ENCODE data around the gene PHF11.

PHF11 gene

DNA sequence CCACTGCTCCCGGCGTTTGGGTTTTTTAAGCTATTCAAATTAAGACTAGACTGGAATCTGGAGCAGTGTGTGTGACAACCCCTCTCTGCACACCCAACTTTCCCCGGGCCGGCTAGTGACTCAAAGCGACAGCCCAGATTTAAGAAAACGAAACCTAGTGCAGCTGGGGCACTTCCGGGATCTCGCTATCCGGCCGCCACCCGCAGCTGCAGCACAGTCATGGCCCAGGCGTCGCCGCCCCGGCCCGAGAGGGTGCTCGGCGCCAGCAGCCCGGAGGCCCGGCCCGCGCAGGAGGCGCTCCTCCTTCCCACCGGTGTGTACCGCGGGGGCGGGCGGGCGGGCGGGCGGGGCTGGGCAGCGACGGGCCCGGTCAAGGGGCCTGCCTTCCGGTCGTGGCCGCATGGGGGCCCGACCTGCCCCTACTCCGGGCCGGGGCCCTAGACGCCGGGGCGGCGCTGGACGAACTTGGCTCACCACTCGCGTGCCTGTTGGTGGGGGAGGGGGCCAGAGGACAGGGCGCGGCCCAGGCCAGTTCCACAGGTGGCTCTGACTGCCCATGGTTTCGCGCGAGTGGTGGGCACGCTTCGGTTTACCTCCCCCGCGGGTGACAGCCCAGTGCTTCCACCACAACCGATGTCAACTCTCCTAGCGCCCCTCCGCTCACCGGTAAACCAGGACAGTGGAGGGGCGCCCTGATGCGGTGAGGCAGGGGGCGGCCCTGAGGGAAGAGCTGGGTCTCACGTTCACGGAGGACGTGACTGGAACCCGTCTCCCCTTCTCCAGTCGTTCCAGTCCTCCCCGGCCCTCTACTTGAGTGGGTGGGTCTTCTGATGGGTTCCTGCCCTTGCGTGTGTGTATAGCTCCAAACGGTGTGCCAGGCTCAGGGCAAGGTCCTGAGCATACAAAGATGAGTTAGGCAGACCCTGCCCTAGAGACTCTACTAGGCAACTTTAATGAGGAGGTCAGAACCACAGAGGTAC lies at the start of gene PHF11:
TSS of gene PHF11 (plus strand) at position 171 of the 980 bp plus-strand sequence. CDS start at position 220, 49 bp downstream.
- peak; percentile 87 to 88 for DNase-seq

DNA sequence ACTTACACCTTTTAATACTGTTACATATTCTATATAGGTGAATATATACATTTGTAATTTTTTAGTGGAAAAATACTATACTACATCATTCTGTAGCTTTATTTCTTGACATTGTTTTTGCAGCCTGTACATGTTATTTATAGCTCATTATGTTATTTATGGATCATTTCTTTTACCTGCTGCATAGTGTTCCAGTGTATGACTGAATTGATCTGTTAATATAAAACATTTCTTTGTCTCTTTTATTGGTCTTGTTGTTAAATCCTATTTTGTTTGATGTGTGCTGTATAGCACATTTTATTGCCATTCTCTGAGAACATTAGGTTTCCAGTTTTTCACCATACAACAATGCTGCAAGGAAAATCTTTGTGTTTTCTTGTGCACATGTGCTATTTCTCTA lies 49.3 kb upstream of the PHF11 start:
- DNase-seq, result no peak

DNA sequence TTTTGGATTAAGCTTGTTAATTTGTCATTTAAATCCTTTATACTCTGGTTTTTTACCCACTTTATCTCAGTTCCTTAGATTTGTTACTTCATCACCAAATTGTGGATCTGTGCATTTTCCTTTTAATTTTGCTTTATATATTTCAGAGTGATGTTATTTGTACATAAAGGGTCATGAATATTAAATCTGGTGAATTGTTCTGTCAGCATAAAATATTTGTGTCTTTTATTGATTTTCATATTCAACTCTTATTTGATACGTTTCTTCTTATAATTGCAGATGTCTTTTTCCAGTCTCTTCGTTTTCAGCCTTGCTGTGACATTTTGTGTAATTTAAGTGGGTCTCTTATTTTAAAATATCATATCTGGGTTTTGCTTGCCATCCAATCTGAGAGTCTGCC lies 47.0 kb upstream of the PHF11 start:
- DNase-seq, result no peak

DNA sequence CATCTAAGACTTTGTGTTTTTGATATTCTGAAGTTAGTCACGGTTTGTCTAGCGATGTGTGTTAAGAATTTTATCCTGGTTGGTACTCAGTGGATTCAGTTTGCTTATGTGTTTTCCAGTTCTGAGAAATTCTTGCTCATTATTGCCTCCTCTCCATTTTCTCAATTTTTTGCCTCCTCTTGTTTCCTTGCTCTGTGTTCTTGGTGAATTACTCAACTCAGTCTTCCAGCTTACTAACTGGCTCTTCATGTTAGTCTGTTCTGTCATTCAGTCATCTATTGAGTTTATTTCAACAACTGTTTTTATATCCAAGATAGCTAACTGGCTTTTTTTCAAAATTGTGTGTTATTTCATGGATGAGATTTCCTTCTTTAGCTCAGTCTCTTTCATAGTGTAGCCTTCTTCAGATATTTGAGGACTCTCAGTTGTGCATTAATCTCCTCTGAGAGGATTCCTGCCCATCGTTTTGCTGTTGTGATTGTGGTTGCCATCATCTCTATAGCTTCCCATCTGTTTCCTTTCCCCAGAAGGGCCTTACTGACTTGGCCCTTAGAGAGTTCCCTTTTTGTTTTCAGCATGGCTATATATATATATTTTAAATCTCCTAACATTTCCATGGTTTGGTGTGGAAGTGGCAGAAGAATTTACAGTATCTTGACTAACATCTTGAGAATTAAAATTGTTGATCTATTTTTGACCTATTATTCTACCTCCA lies 45.5 kb upstream of the PHF11 start:
- DNase-seq, result no peak

DNA sequence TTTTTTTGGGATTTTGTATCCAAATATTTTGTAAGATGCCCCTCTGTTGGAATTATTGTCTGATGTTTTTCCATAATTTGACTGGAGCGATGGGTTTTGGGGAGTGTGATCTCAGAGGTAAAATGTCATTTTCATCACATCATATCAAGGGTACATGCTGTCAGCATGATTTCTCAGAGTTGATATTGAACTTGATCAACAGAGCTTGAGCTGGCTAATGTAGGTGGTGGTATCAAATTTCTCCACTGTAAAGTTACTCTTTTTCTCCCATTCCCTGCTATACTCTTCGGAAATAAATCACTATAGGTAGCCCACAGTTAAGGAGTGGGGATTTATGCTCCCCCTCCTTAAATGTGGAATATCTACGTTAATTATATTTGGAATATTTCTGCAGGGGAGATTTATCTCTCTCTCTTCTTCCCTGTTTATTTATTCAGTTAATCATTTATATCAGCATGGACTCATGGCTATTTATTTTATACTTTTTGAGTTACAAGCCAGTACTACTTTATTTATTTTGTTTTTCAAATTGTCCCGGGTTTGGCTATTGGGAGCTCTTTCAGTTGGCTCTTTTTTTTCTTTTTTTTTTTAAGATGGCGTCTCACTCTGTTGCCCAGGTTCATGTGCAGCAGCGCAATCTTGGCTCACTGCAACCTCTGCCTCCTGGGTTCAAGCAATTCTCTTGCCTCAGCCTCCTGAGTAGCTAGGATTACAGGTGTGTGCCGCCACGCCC lies 42.9 kb upstream of the PHF11 start:
- DNase-seq, result no peak

DNA sequence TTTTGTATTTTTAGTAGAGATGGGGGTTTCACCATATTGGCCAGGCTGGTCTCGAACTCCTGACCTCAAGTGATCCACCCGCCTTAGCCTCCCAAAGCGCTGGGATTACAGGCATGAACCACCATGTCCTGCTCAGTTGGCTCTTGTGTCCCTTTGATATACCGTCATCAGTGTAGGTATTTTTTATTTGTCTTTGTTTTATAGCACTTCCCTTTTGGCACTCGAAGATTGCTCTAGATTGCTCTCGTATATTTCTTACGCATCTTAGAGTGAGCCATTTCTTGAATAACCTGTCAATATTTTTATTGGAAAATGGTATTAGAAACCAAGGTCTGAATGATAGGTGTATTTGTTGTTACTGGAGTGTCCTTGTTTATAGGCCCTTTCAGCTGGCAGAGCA lies 42.3 kb upstream of the PHF11 start:
- no peak for DNase-seq

DNA sequence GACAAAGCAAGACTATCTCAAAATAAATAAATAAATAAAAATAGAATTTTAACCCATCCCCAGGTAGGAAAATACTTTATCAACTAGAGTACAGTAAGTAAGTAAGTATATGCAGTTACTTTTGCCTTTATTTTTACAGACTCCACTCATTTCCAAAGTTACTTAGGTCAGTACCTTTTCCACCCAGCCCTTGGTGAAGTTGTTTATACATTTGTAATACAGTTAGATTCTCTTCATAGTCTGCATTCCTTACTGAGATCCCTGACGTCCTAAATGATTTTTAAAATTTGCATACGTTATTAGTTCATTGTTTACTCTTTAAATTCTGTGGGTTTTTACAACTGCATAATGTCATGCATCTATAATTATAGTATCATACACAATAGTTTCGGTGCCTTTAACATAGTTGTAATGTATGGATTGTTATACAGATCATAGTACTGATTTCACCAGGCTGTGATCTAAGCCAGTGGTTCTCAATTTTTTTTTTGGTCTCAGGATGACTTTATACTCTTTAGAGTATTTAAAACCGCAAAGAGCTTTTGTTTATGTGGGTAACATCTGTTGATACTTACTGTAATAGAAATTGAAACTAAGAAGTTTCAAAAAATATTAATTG lies 41.3 kb upstream of the PHF11 start:
- peak in 1 of 2 donors; percentile 48 for DNase-seq

DNA sequence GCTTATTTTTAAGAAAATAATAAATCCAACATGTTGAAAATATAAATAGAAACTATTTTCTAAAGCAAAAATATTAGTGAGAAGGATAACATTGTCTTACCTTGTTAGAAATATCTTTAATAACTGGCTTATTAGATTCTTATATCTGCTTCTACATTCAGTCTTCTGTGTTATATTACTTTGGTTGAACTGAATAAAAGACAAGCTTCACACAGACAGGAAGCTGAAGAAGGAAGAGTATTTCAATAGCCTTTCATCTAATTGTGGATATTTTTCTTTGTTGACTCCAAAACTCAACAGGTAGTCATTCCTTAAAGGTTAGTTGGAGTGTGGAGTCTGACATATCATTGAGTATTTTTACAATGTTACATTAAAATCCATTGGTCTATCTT lies 40.8 kb upstream of the PHF11 start:
- peak in 1 of 2 donors; percentile 10 for DNase-seq

DNA sequence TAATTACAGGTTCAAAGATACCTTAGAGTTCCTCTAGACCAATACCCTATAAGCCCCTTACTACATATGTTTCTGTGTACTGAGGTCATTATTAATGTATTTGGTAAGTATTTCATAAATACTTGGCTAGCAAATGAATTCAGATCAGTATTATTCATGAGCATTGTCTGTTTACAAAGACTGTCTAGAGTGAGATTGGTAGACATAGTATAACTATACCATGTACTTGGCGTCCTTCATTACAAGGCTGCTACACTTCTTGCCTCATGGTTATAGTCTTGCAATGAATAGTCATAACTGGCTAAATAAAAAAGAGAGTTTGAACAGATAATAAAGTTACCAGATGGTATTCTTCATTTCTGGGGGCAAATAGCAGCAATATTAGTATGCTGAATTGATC lies 39.6 kb upstream of the PHF11 start:
- no peak for DNase-seq

DNA sequence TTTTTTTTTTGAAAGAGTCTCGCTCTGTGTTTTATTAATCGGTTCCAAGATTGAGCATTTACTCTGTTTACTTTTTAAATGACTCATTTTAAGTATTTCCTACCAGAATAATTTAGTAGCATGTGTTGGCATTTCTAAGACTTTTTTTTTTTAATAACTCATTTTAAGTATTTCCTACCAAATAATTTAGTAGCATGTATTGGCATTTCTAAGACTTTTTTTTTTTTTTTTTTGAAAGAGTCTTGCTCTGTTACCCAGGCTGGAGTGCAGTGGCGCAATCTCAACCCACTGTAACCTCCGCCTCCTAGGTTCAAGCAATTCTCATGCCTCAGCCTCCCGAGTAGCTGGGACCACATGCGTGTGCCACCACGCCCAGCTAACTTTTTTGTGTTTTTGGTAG lies 38.5 kb upstream of the PHF11 start:
- DNase-seq, result no peak

DNA sequence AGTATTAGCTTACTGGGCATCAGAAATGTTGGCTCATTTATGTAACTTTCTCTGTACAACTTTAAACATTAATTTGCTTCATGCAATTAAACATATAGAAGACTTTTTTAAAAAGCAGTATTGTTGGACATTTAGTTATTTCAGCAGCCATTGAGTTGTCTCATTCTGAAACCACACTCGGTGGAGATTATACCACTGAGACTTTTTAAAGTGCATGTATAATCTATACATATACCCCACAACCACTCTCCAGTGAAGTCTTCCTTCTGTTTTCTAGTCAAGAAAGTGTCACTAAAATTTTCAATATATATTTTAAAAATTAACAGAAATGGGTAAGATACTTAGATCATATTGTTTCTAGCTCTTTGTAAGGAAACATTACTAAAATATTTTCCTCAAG lies 36.2 kb upstream of the PHF11 start:
- no peak for DNase-seq

DNA sequence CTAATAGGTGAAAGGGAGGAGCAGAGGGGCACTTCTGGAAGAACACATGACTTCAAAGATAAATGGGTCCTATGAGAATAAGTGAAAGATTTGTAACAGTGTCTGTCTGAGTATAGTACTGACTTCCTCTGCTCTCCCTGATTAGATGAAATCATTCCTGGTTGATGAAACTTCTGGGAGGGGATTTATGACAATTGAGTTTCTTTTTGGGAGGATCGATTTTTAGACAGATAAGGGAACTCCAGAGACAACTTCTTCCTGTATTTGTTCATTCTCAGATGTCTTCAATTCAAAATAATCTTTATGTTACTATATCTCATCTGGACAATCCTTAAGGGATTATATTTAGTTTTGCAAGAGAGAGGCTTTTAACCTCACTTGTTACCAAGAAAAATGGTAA lies 31.7 kb upstream of the PHF11 start:
- no peak for DNase-seq

DNA sequence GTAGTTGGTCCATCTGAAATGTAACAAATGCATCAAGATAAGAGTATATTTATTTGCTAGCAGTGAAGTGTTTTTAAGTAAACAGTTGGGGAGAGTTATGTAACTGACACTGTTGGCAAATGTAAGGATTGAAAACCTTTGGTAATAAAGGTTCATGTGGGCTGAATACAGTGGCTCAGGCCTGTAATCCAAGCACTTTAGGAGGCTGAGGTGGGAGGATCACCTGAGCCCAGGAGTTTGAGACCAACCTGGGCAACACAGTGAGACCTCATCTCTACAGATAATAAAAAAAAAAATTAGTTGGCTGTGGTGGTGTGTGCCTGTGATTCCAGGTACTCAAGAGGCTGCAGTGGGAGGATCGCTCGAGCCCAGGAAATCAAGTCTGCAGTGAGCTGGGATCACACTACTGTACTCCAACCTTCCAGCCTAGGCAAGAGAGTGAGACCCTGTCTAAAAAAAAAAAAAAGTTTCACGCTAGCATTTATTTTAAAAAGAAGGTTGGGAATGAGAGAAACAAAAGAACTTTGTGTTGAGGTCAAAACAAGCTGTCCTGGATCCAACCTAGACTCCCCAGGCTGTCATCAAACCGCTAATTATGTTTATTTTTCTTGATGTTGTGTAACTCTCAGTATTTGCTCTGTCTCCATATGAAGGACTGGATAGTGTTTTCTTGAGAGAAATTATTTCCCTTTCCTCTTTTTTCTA lies 31.0 kb upstream of the PHF11 start:
- DNase-seq, result no peak

DNA sequence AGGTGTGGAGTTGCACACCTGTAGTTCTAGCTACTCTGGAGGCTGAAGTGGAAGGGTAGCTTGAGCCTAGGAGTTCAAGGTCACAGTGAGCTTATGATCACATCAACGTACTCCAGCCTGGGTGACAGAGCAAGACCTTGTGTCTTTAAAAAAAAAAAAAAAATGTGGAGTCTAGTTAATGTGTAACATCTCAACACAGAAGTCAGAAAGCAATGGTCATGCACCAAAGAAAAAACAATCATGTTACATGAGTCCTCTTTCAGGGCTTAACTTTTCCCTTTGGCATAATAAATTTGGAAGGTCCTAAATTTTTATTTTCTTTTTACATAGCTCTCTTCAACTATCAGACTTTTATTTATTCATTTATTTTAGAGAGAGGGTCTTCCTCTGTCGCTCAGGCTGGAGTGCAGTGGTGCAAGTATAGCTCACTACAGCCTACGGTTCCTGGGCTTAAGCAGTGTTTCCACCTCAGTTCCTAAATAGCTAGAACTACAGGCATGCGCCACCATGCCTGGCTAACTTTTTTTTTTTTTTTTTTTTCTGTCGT lies 29.4 kb upstream of the PHF11 start:
- no peak for DNase-seq

DNA sequence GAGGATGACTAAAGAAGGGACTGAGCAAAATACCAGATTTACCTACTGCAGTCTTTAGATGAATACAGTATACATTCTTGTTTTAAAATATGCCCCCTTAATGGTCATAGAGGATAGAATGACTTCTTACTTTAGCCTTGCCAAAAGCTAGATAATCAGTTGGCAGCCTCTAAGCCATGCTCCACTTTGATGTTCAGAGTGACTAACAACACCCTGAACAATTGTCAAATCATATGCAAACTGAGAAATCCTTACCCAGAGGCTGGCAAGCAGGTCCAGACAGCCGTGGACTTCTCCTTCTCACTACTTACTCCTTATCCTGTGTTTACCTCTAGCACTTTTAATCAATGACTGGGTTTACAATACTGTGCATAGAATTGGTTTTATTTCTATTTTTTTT lies 23.6 kb upstream of the PHF11 start:
- no peak for DNase-seq

DNA sequence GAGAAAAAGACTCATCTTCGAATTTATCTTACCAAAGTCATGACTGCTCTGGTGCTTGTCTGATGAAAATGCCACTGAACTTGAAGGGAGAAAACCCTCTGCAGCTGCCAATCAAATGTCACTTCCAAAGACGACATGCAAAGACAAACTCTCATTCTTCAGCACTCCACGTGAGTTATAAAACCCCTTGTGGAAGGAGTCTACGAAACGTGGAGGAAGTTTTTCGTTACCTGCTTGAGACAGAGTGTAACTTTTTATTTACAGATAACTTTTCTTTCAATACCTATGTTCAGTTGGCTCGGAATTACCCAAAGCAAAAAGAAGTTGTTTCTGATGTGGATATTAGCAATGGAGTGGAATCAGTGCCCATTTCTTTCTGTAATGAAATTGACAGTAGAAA lies 19.2 kb upstream of the PHF11 start:
- DNase-seq, result no peak

DNA sequence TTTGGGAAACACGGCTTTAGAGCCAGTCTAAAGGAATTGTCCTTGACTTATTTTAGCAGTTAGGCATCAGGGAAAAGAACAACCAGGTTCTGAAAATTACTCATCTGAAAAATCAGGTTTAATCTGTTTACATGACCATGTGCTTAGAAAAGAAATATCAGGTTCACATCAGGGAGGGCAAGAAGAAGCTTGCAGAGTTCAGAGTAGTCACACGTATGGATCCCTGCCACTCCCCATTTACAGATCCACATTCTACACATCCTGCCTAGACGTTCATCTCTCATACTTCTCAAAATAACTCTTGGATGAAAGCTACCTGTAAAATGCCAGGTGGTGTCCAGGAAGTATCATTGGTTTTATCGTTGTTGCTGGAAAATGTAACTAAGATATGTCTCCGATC lies 14.0 kb upstream of the PHF11 start:
- no peak for DNase-seq

DNA sequence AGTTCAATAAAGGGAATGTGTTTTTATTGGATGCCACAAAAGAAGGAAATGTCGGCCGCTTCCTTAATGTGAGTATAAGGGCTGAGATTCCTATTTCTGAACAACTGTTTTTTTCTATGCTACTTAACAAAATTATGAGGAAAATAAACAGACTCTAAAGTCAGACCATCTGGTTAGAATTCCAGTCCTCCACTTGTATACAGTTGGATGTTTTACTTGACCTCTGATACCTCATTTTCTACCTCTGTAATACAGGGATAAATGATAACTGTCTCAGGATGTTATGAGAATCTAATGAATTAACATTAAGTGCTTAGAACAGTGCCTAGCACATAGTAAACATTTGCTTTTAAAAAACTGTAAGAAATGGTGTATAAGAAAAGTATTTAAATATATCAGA lies 7.2 kb upstream of the PHF11 start:
- no peak for DNase-seq

DNA sequence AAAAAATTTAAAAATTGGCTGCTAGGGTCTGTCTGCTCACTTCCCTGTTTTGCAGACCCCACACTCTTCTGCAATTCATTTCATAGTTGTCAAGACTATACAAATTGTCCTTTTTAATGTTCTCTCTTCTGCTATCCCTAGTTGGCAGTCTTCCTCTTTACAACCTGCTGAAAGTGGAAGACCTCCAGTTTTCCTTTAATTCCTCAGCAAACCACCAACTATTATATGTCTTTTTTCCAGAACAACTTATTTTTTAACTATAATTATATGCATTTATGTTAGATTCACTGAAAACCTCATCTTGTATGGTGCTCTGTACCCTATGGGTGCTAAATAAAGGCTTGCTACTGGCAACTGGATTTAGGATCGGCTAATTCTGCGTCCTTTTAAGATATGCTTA lies 1.1 kb upstream of the PHF11 start:
- no peak for DNase-seq

DNA sequence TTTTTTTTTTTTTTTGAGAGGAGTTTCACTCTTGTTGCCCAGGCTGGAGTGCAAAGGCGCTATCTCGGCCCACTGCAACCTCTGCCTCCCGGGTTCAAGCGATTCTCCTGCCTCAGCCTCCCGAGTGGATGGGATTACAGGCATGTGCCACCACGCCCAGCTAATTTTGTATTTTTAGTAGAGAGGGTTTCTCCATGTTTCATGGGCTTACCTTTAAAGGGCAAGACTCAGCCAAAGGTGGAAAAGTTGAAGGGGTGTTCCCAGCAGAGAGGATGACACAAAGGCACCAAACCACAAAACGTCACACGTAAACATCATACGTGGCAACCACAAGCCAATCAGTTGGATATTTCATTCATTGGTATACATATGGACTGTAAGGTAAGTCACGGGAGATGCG lies 1.1 kb downstream of the PHF11 start:
- DNase-seq, result peak; percentile 59 to 75

DNA sequence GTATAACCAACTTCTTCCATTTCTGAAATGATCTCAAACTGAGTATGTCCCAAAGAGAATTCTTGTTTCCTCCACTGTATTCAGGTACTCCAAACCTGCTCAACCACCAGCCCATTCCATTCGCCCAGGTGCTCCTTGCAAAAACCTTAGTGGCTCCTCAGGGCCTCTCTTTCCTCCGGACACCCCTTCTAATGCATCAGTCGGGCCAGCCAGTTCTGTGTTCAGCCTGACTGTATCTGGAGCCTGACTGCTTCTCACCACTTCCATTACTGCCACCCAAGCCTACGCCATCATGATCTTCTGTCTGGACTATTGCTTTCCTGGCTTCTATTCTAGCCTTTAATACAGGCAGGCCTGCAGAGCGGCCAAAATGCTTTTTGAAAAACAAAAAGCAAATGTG lies 1.5 kb downstream of the PHF11 start:
- no peak for DNase-seq

DNA sequence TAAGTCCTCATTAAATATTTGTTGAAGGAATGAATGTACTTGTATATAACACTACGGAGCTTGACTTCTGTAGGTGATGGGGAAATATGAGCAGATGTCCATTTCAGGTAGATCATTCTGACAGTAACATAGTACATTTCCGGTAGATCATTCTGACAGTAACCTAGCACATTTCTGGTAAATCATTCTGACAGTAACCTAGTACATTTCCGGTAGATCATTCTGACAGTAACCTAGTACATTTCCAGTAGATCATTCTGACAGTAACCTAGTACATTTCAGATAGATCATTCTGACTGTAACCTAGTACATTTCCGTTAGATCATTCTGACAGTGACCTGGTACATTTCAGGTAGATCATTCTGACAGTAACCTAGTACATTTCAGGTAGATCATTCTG lies 2.5 kb downstream of the PHF11 start:
- DNase-seq, result peak in 1 of 2 donors; percentile 42

Data from CD4-positive, alpha-beta T cell treated with Interleukin-4 for 1 hour (primary cell).